Neural progenitor cell (in vitro differentiated cells): ENCODE data around the gene FRMPD1. TPM values are rescaled to one million over a fixed set of nuclear protein-coding genes. Genes with fewer than 3 reads are reported as not detected.

Experiments
- DNase-seq: peaks from one replicate; pipeline ENCODE4 v3.0.0-alpha.2; 2016; ENCODE audit warnings: low spot score
- H2AFZ ChIP-seq: fragments of 200-600 bp; sonication (generic); replicated peaks from 2 replicates; pipeline ENCODE4 v1.6.1; 2016; ENCODE audit warnings: antibody characterized with exemption
- H3F3A ChIP-seq: fragments of 200-600 bp; sonication (generic); 2 replicates; pipeline ENCODE4 v1.6.1; 2016; ENCODE audit warnings: antibody characterized with exemption, low read depth
- H3K27ac ChIP-seq: fragments of 200-600 bp; sonication (generic); 2 replicates; pipeline ENCODE4 v1.5.1; 2016; ENCODE audit warnings: mild to moderate bottlenecking
- H3K27me3 ChIP-seq: fragments of 200-600 bp; sonication (generic); 2 replicates; pipeline ENCODE4 v1.6.1; 2016; ENCODE audit warnings: mild to moderate bottlenecking, moderate library complexity
- H3K36me3 ChIP-seq: fragments of 200-600 bp; sonication (generic); 2 replicates; pipeline ENCODE4 v1.5.1; 2016
- H3K4me1 ChIP-seq: fragments of 200-600 bp; sonication (generic); 2 replicates; pipeline ENCODE4 v1.6.1; 2016; ENCODE audit warnings: mixed run types
- H3K4me2 ChIP-seq: fragments of 200-600 bp; sonication (generic); 2 replicates; pipeline ENCODE4 v1.6.1; 2016
- H3K4me3 ChIP-seq: fragments of 200-600 bp; sonication (generic); 2 replicates; pipeline ENCODE4 v1.5.1; 2016
- H3K79me2 ChIP-seq: fragments of 200-600 bp; sonication (generic); 2 replicates; pipeline ENCODE4 v1.6.1; 2016; ENCODE audit warnings: low read depth
- H3K9ac ChIP-seq: fragments of 200-600 bp; sonication (generic); 2 replicates; pipeline ENCODE4 v1.6.1; 2016
- H3K9me3 ChIP-seq: fragments of 200-600 bp; sonication (generic); 2 replicates; pipeline ENCODE4 v1.5.1; 2016; ENCODE audit warnings: low read depth
- H4K20me1 ChIP-seq: fragments of 200-600 bp; sonication (generic); 2 replicates; pipeline ENCODE4 v1.6.1; 2016; ENCODE audit warnings: low read depth
- H3K27ac Mint-ChIP-seq: 3 replicates; pipeline ENCODE4 v1.8.0; 2021; ENCODE audit warnings: mixed read lengths
- H3K27me3 Mint-ChIP-seq: 2 replicates; pipeline ENCODE4 v1.8.0; 2022; ENCODE audit warnings: low read depth, mild to moderate bottlenecking, inconsistent platforms, moderate library complexity, mixed read lengths; ENCODE audit not compliant: insufficient read depth
- H3K36me3 Mint-ChIP-seq: 3 replicates; pipeline ENCODE4 v1.8.0; 2021; ENCODE audit warnings: mixed read lengths
- H3K4me1 Mint-ChIP-seq: 3 replicates; pipeline ENCODE4 v1.8.0; 2021; ENCODE audit warnings: mixed read lengths
- H3K4me3 Mint-ChIP-seq: 3 replicates; pipeline ENCODE4 v1.8.0; 2021; ENCODE audit warnings: mild to moderate bottlenecking, moderate library complexity, mixed read lengths
- H3K9me3 Mint-ChIP-seq: 3 replicates; pipeline ENCODE4 v1.8.0; 2020; ENCODE audit warnings: mixed read lengths
- EZH2 ChIP-seq: fragments of 200-600 bp; sonication (generic); IDR thresholded peaks from 2 replicates; pipeline ENCODE4 v1.6.1; 2017; ENCODE audit warnings: antibody characterized with exemption, mild to moderate bottlenecking, moderate library complexity
- EZH2phosphoT487 ChIP-seq: fragments of 200-600 bp; sonication (generic); IDR thresholded peaks from 2 replicates; pipeline ENCODE4 v1.6.1; 2017; ENCODE audit warnings: antibody characterized with exemption
- total RNA-seq: library from RNA; depleted of rRNA; stranded (reverse); fragments of >200 nt; gene quantifications from 2 replicates; pipeline ENCODE4 v1.2.3, GENCODE V29; 2015; ENCODE audit warnings: low replicate concordance
- TF ChIP-seq, protein P1 (sequence below): fragments of 200-600 bp; sonication (generic); IDR thresholded peaks from 2 replicates; pipeline ENCODE4 v1.5.1; 2017; ENCODE audit warnings: antibody characterized with exemption, mild to moderate bottlenecking

FRMPD1 gene
- total RNA-seq, 1 donor from 2014 or later, result not detected

DNA sequence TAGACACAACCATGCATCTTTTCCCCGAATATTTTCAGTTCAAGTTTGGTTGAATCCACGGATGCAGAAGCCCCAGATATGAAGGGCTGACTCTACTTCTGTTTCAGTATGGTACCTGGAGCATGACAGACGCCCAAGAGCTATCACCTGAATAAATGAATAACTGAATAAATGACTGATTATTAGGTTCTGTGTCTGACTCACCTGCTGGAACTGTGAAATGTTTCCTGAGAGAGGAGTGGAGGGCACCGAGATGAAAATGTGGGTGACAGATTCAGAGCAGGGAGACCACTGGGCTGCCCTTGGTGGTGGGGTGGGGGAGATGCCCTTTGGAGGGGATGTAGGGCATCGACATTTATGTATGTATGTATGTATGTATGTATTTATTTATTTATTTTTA is 13.2 kb downstream of the FRMPD1 start:
- no peaks in the 10 kb centered on the region for H3K36me3 Mint-ChIP-seq
- H3K27me3 Mint-ChIP-seq, result peaks cover 5% of the 10 kb centered on the region
- H3K4me2 ChIP-seq, result no peak overlapping the region
- H3K4me3 Mint-ChIP-seq, result no peak overlapping the region
- TF ChIP-seq, protein P1, sequence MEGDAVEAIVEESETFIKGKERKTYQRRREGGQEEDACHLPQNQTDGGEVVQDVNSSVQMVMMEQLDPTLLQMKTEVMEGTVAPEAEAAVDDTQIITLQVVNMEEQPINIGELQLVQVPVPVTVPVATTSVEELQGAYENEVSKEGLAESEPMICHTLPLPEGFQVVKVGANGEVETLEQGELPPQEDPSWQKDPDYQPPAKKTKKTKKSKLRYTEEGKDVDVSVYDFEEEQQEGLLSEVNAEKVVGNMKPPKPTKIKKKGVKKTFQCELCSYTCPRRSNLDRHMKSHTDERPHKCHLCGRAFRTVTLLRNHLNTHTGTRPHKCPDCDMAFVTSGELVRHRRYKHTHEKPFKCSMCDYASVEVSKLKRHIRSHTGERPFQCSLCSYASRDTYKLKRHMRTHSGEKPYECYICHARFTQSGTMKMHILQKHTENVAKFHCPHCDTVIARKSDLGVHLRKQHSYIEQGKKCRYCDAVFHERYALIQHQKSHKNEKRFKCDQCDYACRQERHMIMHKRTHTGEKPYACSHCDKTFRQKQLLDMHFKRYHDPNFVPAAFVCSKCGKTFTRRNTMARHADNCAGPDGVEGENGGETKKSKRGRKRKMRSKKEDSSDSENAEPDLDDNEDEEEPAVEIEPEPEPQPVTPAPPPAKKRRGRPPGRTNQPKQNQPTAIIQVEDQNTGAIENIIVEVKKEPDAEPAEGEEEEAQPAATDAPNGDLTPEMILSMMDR, result no peak
- TF ChIP-seq EZH2phosphoT487, result no peak
- no peak for TF ChIP-seq EZH2
- no peaks in the 10 kb centered on the region for H3K27me3 ChIP-seq
- peaks cover 12% of the 10 kb centered on the region for H3K4me1 Mint-ChIP-seq
- H3K9me3 ChIP-seq, result no peaks in the 10 kb centered on the region
- H2AFZ ChIP-seq, result no peak overlapping the region
- peaks cover 5% of the 10 kb centered on the region for H3K4me1 ChIP-seq
- no peaks in the 10 kb centered on the region for H3F3A ChIP-seq
- no peak overlapping the region for H3K9ac ChIP-seq
- no peaks in the 10 kb centered on the region for H3K36me3 ChIP-seq
- H3K4me3 ChIP-seq, result no peak overlapping the region
- no peak overlapping the region for H3K27ac Mint-ChIP-seq
- no peaks in the 10 kb centered on the region for H4K20me1 ChIP-seq
- H3K9me3 Mint-ChIP-seq, result no peaks in the 10 kb centered on the region
- DNase-seq, result no peak
- H3K27ac ChIP-seq, result no peak overlapping the region
- no peaks in the 10 kb centered on the region for H3K79me2 ChIP-seq

- no peak overlapping the region for H3K4me2 ChIP-seq
- Mint-ChIP-seq H3K4me1 (peaks cover 14% of the 10 kb centered on the region), H3K27me3 (peaks cover 3% of the 10 kb centered on the region), H3K27ac (no peak overlapping the region), H3K36me3 (no peaks in the 10 kb centered on the region), H3K4me3 (no peak overlapping the region), H3K9me3 (no peaks in the 10 kb centered on the region)
- H3K79me2 ChIP-seq, result no peaks in the 10 kb centered on the region
- no peak for DNase-seq
- H4K20me1 ChIP-seq, result no peaks in the 10 kb centered on the region
- H3F3A ChIP-seq, result no peaks in the 10 kb centered on the region
- H3K9ac ChIP-seq, result no peak overlapping the region
- no peak overlapping the region for H3K27ac ChIP-seq
- no peak overlapping the region for H3K4me3 ChIP-seq
- H3K36me3 ChIP-seq, result no peaks in the 10 kb centered on the region
- no peaks in the 10 kb centered on the region for H3K9me3 ChIP-seq
- H3K4me1 ChIP-seq, result peaks cover 5% of the 10 kb centered on the region
- TF ChIP-seq, protein P1, result no peak
- TF ChIP-seq EZH2, result no peak
- TF ChIP-seq EZH2phosphoT487, result no peak
- no peaks in the 10 kb centered on the region for H3K27me3 ChIP-seq
- H2AFZ ChIP-seq, result no peak overlapping the region
These were observed 17.0 kb downstream of the FRMPD1 start for GRCh38 chr9:37667706-37668105.

DNA sequence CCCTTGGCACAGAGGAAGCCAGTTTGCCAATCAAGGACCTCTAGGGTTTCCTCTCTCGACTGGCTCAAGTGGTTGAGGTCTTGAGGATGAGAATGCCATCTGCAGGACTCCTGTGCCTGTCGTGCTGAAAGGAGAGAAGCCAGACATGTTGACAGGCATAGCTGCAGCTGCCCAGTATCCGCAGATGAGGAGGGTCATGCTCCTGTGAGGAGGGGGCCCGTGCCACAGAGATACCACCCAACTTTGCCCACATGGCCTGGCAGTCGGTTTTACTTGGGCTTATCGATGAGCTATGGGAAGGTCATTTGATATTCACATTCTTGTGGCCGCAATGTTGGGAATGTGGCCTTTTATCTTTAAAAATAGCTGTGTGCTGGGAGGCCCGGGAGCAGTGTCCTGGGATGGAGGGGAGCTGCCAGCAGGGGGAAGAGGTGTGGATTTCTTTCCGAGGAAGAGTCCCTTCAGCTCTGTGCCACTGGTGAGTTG is 17.4 kb downstream of the FRMPD1 start:
- DNase-seq, result peak; percentile 59
- no peak for TF ChIP-seq EZH2phosphoT487
- no peak for TF ChIP-seq EZH2
- TF ChIP-seq, protein P1, result peak; percentile 46
- no peaks in the 10 kb centered on the region for H3K27me3 ChIP-seq
- H3K9ac ChIP-seq, result no peak overlapping the region
- H2AFZ ChIP-seq, result peak overlapping the region; percentile 23
- H3F3A ChIP-seq, result no peaks in the 10 kb centered on the region
- no peaks in the 10 kb centered on the region for H3K9me3 ChIP-seq
- Mint-ChIP-seq H3K9me3 (no peaks in the 10 kb centered on the region), H3K36me3 (no peaks in the 10 kb centered on the region), H3K4me3 (no peak overlapping the region), H3K27me3 (peaks cover 3% of the 10 kb centered on the region), H3K27ac (no peak overlapping the region), H3K4me1 (peaks cover 14% of the 10 kb centered on the region)
- no peak overlapping the region for H3K27ac ChIP-seq
- no peak overlapping the region for H3K4me2 ChIP-seq
- H3K4me1 ChIP-seq, result peaks cover 5% of the 10 kb centered on the region
- no peaks in the 10 kb centered on the region for H3K36me3 ChIP-seq
- H4K20me1 ChIP-seq, result no peaks in the 10 kb centered on the region
- no peaks in the 10 kb centered on the region for H3K79me2 ChIP-seq
- no peak overlapping the region for H3K4me3 ChIP-seq
